Neural cell (in vitro differentiated cells): ENCODE data around the gene PCGF6. TPM values are rescaled to one million over a fixed set of nuclear protein-coding genes. Genes with fewer than 3 reads are reported as not detected.
A peak's percentile ranks its signal among the peaks of the same experiment; 100 is the strongest.

Experiments used
- H2AFZ ChIP-seq: fragments of 200-600, 300-800 bp; sonication (generic), shearing (Covaris generic); 2 replicates; pipeline ENCODE4 v1.6.0; 2014; ENCODE audit warnings: low read depth, mild to moderate bottlenecking, antibody characterized with exemption, low read length, moderate library complexity
- H3F3A ChIP-seq: fragments of 200-600 bp; shearing (Covaris generic); 2 replicates; pipeline ENCODE4 v1.6.1; 2016; ENCODE audit warnings: mild to moderate bottlenecking, moderate library complexity, mixed read lengths, antibody characterized with exemption, low read length; ENCODE audit not compliant: insufficient read depth, poor library complexity, severe bottlenecking
- H3K27ac ChIP-seq: fragments of 200-600, 300-800 bp; sonication (generic), shearing (Covaris generic); 2 replicates; pipeline ENCODE4 v1.5.1; 2014; ENCODE audit warnings: mild to moderate bottlenecking, low read length, moderate library complexity
- H3K27me3 ChIP-seq: fragments of 300-800, 200-600 bp; sonication (generic), shearing (Covaris generic); 2 replicates; pipeline ENCODE4 v1.6.0; 2014; ENCODE audit warnings: mild to moderate bottlenecking, low read depth, low read length, moderate library complexity; ENCODE audit not compliant: insufficient read depth
- H3K36me3 ChIP-seq: fragments of 300-800, 200-600 bp; sonication (generic), shearing (Covaris generic); 2 replicates; pipeline ENCODE4 v1.5.1; 2014; ENCODE audit warnings: mild to moderate bottlenecking, antibody characterized with exemption, low read length, moderate library complexity; ENCODE audit not compliant: insufficient read depth
- H3K4me2 ChIP-seq: fragments of 300-800, 200-600 bp; sonication (generic), shearing (Covaris generic); 2 replicates; pipeline ENCODE4 v1.6.0; 2014; ENCODE audit warnings: mild to moderate bottlenecking, low read length
- H3K4me3 ChIP-seq: fragments of 300-800, 200-600 bp; sonication (generic), shearing (Covaris generic); 2 replicates; pipeline ENCODE4 v1.5.1; 2014; ENCODE audit warnings: mild to moderate bottlenecking, low read length, moderate library complexity
- H3K79me2 ChIP-seq: fragments of 200-600 bp; shearing (Covaris generic); replicated peaks from 2 replicates; pipeline ENCODE4 v1.6.0; 2014; ENCODE audit warnings: mild to moderate bottlenecking, low read length, moderate library complexity; ENCODE audit not compliant: insufficient read depth
- H3K9ac ChIP-seq: fragments of 300-800, 200-600 bp; sonication (generic), shearing (Covaris generic); 2 replicates; pipeline ENCODE4 v1.6.1; 2016; ENCODE audit warnings: mild to moderate bottlenecking, low read length, mixed read lengths
- H3K9me2 ChIP-seq: fragments of 200-600 bp; shearing (Covaris generic); 2 replicates; pipeline ENCODE4 v1.6.1; 2016; ENCODE audit warnings: mild to moderate bottlenecking, low read length, mixed read lengths; ENCODE audit not compliant: insufficient read depth
- H3K9me3 ChIP-seq: fragments of 200-600, 300-800 bp; sonication (generic), shearing (Covaris generic); 2 replicates; pipeline ENCODE4 v1.6.1; 2016; ENCODE audit warnings: mild to moderate bottlenecking, mixed run types, low read length, moderate library complexity, mixed read lengths
- H4K20me1 ChIP-seq: fragments of 200-600 bp; shearing (Covaris generic); 2 replicates; pipeline ENCODE4 v1.6.1; 2016; ENCODE audit warnings: mild to moderate bottlenecking, mixed run types; ENCODE audit not compliant: insufficient read depth
- CTCF ChIP-seq: fragments of 450-650 bp; IDR thresholded peaks from 2 replicates; pipeline ENCODE4 v1.5.1; 2014; ENCODE audit warnings: antibody characterized with exemption, mild to moderate bottlenecking, moderate library complexity; ENCODE audit not compliant: poor library complexity, severe bottlenecking
- EP300 ChIP-seq: fragments of 450-650 bp; conservative IDR thresholded peaks from 2 replicates; pipeline ENCODE4 v1.6.1; 2014; ENCODE audit warnings: antibody characterized with exemption, mild to moderate bottlenecking, moderate library complexity; ENCODE audit not compliant: poor library complexity, severe bottlenecking
- EZH2 ChIP-seq: fragments of 200-600, 300-800 bp; shearing (Covaris generic), sonication (generic); IDR thresholded peaks from 2 replicates; pipeline ENCODE4 v1.6.1; 2014; ENCODE audit warnings: antibody characterized with exemption, low read length, borderline replicate concordance, mild to moderate bottlenecking; ENCODE audit not compliant: insufficient read depth, poor library complexity, severe bottlenecking
- MXI1 ChIP-seq: fragments of 450-650 bp; conservative IDR thresholded peaks from 2 replicates; pipeline ENCODE4 v1.6.1; 2014; ENCODE audit warnings: antibody characterized with exemption, mild to moderate bottlenecking; ENCODE audit not compliant: poor library complexity, severe bottlenecking
- POLR2AphosphoS5 ChIP-seq: IDR thresholded peaks from 2 replicates; pipeline ENCODE4 v1.6.1; 2012
- RAD21 ChIP-seq: fragments of 450-650 bp; conservative IDR thresholded peaks from 2 replicates; pipeline ENCODE4 v1.6.1; 2014; ENCODE audit warnings: antibody characterized with exemption, mild to moderate bottlenecking, moderate library complexity
- REST ChIP-seq: IDR thresholded peaks from 2 replicates; pipeline ENCODE4 v1.6.1; 2012; ENCODE audit warnings: borderline replicate concordance
- SMC3 ChIP-seq: fragments of 450-650 bp; conservative IDR thresholded peaks from 2 replicates; pipeline ENCODE4 v1.6.1; 2014; ENCODE audit warnings: antibody characterized with exemption, mild to moderate bottlenecking, moderate library complexity; ENCODE audit not compliant: poor library complexity
- TAF1 ChIP-seq: IDR thresholded peaks from 2 replicates; pipeline ENCODE4 v1.6.1; 2012; ENCODE audit warnings: low read depth
- polyA plus RNA-seq: library from polyadenylated mRNA; depleted of rRNA; stranded (reverse); fragments of >200 nt; gene quantifications from 2 replicates; pipeline ENCODE4 v1.2.3, GENCODE V29; 2014

Gene PCGF6
- polyA plus RNA-seq, 1 donor from 2014 or later = 31.3 TPM

GRCh38 chr10:103273041-103273441 lies 77.9 kb downstream of the PCGF6 start:
- Histone ChIP-seq H3K36me3 (no peaks in the 10 kb centered on the region), H3K27ac (no peak overlapping the region), H2AFZ (no peak overlapping the region), H3K79me2 (peaks cover 18% of the 10 kb centered on the region), H3K9me2 (no peaks in the 10 kb centered on the region), H3K4me2 (no peak overlapping the region), H3K27me3 (peaks cover 10% of the 10 kb centered on the region), H3K9me3 (no peaks in the 10 kb centered on the region), H3F3A (no peaks in the 10 kb centered on the region), H4K20me1 (peaks cover 4% of the 10 kb centered on the region), H3K9ac (no peak overlapping the region), H3K4me3 (no peak overlapping the region)
- no peak for TF ChIP-seq MXI1
- TF ChIP-seq EP300 = no peak
- no peak for TF ChIP-seq SMC3
- TF ChIP-seq EZH2 = no peak
- TF ChIP-seq POLR2AphosphoS5 = no peak
- TF ChIP-seq CTCF = no peak
- TF ChIP-seq REST = no peak
- TF ChIP-seq TAF1 = no peak
- no peak for TF ChIP-seq RAD21

- no peaks in the 10 kb centered on the region for H3K36me3 ChIP-seq
- H3K9ac ChIP-seq = no peak overlapping the region
- H2AFZ ChIP-seq = no peak overlapping the region
- H3K4me3 ChIP-seq = no peak overlapping the region
- H3K79me2 ChIP-seq = no peaks in the 10 kb centered on the region
- no peaks in the 10 kb centered on the region for H3K9me3 ChIP-seq
- H3K27ac ChIP-seq = no peak overlapping the region
- no peaks in the 10 kb centered on the region for H4K20me1 ChIP-seq
- TF ChIP-seq REST = peak; percentile 71
- no peak for TF ChIP-seq EP300
- no peak overlapping the region for H3K4me2 ChIP-seq
- no peaks in the 10 kb centered on the region for H3K9me2 ChIP-seq
- no peaks in the 10 kb centered on the region for H3K27me3 ChIP-seq
- no peaks in the 10 kb centered on the region for H3F3A ChIP-seq
These were observed 85.1 kb downstream of the PCGF6 start for GRCh38 chr10:103265717-103266329.
